Stimulated activated CD8-positive, alpha-beta memory T cell treated with anti-CD3 and anti-CD28 coated beads, Interleukin-12 subunit alpha, Interleukin-12 subunit beta, amount 100 ng/mL, for 24 hours (primary cell): Measurements from ENCODE around the gene ZNF674.
A peak's percentile ranks its signal among the peaks of the same experiment; 100 is the strongest.

Experiments used
- DNase-seq: peaks from one replicate; pipeline ENCODE4 v3.0.0-alpha.2; 2020; ENCODE audit errors: extremely low read depth

The ZNF674 gene

GRCh38 chrX:46545111-46546005 lies at the start of gene ZNF674:
Gene ZNF674, minus strand, starts transcription at chrX:46545421. Its CDS starts 3,334 bp downstream, at chrX:46542087.
- DNase-seq = peak; percentile 85

GRCh38 chrX:46589977-46590723 lies 44.9 kb upstream of the ZNF674 start:
- DNase-seq = no peak

DNA sequence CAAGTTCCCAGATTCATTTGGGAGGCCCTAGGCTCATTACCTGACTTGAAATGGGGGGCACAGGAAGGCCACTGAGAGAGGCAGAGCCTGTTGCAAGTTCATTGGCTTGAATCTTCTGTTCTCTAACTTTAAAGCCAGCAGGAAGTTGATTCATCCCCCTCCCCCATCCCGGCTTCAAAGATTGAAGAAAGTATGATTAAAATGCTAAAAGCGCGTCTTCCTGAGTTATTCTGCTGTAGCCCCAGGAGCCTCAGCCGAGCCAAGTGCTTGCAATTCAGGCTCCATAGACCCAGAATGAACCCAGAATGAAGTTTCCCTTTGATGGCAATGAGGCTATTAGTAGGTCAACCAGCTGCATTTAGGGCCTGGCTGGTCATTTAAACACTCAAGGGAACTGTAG lies 43.0 kb upstream of the ZNF674 start:
- DNase-seq = no peak

DNA sequence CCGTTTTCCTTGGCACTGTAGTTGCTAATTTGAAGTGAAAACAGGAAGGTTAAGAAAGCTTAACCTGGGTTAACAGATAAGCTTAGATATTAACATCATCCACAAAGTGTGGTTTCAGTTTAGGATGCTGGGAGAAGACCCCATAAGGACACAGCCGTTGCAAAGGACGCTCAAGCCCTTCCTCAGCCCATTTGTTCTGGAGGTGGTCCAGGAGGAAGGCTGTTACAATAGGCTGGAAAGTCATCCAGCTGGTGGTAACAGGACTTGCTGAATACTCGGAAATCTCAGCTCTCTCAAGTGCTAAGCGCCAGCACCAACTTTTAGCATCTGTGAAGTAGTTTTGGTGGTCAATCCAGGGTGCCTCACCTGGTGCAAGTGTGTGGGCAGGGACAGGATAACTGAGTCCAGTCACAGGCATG lies 42.5 kb upstream of the ZNF674 start:
- no peak for DNase-seq

- no peak for DNase-seq
These were observed 41.9 kb upstream of the ZNF674 start for GRCh38 chrX:46587158-46587557.

GRCh38 chrX:46584736-46585135 lies 39.5 kb upstream of the ZNF674 start:
- no peak for DNase-seq

DNA sequence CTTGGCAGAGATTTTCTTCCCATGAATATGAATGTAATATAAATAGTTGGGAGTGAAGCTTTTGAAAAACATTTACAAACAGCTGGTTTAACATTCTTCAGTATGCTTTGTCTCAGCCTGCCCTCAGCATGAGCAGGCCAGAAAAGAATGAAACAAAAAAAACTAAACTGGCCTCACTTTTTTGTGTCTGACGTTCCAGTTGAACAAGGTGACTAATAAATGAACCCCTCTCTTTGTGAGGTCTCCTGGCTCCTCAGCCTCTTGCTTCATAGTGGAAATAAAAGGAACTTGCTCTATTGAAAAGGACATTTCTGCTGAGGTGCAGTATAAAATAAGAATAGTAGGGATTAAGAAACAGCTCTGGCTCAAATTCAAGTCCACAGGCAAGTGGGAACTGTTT lies 37.7 kb upstream of the ZNF674 start:
- DNase-seq = no peak

DNA sequence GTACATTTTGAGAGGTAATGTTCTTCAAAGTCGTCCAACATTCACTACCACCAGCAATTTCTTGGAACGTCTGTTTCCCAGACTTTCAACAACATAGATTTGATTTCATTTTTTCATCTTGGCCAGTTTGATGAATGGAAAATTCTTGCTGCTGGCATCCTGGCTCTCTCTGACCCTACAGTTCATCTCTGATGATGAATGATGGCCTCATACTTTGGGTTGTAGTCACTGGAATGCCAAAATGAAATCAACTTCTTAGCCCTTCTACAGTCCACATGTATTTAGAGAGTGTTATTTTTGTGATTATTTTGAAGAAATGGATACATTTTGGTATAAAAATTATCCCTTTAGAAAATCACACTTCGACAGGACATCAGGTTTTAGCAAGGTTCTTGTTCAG lies 37.1 kb upstream of the ZNF674 start:
- no peak for DNase-seq

- DNase-seq = no peak
These were observed 35.4 kb upstream of the ZNF674 start for GRCh38 chrX:46580613-46581012.

DNA sequence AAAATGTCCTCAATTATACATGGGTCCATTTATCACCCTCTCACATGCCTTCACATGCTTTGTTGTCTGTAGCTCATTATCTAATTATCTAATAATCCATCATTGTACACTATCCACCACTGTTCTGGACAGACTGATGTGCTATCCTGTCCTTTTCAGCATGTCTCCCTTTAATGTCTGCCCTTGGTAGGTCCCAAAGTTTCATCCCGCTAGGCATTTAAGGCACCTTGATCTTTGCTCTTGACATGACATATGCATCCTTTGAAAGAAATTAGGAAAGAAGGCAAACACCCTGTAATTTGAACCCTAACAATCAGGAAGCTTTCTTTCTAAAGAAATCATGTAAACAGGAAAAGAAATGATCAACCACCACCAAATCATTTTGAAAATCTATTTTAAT lies 34.0 kb upstream of the ZNF674 start:
- no peak for DNase-seq

- DNase-seq = no peak
These were observed 32.2 kb upstream of the ZNF674 start for GRCh38 chrX:46577221-46578005.

- no peak for DNase-seq
These were observed 31.2 kb upstream of the ZNF674 start for GRCh38 chrX:46576458-46576857.

DNA sequence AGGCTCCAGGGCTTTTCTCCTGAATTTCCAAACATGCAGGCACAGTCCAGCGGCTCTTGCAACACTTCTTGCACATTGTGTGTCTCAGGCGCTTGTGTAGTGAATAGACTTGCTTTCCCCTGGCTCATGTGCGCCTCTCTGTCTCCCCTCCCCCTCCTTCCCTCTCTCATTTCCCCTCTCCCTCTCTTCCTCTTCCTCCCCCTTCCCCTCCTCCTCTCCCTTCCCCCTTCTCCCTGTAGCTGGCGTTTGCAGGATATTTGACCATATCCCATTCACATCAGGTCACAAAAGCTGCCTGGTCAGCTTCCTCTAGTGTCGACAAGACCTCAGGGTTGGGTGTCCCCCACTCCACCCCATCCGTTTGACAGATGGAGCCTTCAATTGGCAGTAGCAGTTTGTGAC lies 30.8 kb upstream of the ZNF674 start:
- DNase-seq = no peak

DNA sequence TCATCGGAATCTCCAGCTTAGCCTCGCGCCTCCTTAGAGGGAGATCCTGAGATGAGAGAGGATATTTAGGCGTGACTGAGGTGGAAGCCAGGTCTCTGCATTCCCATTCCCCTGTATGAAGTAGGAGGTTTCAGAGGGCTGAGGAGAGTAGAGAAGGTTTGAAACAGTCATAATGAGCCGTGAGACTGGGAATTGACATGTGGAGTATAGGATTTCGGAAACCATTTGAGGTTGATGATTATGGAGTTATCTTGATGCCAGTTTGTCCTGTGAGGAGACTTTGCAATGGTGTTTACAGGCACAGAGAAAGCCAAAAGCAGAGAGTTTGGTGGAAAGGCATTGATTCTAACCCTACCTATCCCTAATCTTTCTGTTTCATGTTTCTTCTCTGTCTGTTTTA lies 30.4 kb upstream of the ZNF674 start:
- DNase-seq = no peak

GRCh38 chrX:46574774-46575381 lies 29.7 kb upstream of the ZNF674 start:
- no peak for DNase-seq

DNA sequence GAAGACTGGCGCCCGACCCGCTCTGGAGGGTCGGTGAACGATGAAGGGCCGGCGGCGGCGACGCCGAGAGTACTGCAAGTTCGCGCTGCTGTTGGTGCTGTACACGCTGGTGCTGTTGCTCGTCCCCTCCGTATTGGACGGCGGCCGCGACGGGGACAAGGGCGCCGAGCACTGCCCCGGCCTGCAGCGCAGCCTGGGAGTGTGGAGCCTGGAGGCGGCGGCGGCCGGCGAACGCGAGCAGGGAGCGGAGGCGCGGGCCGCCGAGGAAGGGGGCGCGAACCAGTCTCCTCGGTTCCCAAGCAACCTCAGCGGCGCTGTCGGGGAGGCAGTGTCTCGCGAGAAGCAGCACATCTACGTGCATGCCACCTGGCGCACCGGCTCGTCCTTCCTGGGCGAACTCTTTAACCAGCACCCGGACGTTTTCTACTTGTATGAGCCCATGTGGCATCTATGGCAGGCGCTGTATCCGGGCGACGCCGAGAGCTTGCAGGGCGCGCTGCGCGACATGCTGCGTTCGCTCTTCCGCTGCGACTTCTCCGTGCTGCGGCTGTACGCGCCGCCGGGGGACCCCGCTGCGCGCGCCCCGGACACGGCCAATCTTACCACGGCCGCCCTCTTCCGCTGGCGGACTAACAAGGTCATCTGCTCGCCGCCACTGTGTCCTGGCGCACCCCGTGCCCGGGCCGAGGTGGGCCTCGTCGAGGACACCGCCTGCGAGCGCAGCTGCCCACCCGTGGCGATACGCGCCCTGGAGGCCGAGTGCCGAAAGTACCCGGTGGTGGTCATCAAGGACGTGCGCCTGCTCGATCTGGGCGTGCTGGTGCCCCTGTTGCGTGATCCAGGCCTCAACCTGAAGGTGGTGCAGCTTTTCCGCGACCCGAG lies 28.9 kb upstream of the ZNF674 start:
- no peak for DNase-seq

GRCh38 chrX:46573331-46573891 lies 28.2 kb upstream of the ZNF674 start, which contains the start of gene CHST7:
Gene CHST7, plus strand, starts transcription at chrX:46573765. Its CDS starts 167 bp downstream, at chrX:46573932.
- DNase-seq = no peak

- no peak for DNase-seq
These were observed 27.2 kb upstream of the ZNF674 start for GRCh38 chrX:46572340-46572936.

DNA sequence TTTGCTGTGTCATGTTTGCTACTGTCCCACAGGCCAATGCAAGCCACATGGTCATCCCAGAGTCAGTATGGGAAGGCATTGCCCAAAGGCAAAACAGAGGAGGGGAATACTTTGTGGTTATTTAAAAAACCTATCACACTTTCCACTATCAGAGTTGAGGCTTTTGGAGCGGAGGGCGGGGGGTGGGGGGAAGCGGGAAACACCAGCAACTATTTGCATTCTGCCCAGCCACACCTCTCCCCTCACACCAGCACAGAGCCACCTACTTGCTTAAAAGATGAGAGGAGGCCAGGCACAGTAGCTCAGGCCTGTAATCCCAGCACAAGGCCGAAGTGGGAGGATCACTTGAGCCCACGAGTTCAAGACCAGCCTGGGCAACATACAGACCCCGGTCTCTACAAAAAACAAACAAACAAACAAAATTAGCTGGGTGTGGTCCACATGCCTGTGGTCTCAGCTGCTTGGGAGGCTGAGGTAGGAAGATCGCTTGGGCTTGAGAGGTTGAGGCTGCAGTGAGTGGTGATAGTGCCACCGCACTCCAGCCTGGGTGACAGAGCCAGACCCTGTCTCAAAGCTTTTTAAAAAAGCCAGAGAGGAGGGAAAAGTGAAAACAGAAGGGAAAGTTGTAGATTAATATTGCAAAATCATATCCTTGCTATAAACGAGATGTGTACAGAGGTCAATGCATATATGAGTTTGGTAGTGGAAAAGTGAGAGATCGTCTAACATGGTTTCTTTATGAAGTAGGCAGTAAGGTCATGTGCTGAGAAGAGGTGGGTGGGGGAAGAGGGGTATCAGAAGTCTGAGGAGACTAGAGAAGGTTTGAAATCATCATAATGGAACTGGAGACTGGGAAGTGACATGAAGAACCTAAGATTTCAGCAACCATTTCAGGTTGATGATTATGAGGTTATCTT lies 26.5 kb upstream of the ZNF674 start:
- no peak for DNase-seq
